BJ (cell line): ENCODE results near the gene KAZALD1. TPM values are rescaled to one million over a fixed set of nuclear protein-coding genes. Genes with fewer than 3 reads are reported as not detected.
"Not testable (repeated sequence)": the region's sequence is repeated elsewhere in the genome, so short reads cannot be mapped to it uniquely, and the experiment has no call there.

Experiments
- CTCF ChIA-PET: fragments of 350-600 bp; formaldehyde crosslinking; extraction: SDS; loops from one replicate; lab custom pipeline; 2021; ENCODE audit warnings: antibody characterized with exemption, inconsistent platforms; lab: Yijun Ruan, JAX
- POLR2A ChIA-PET: fragments of 300-600 bp; sonication (Branson Sonifier 250); formaldehyde crosslinking; extraction: SDS; loops from one replicate; lab custom pipeline; 2021; ENCODE audit warnings: antibody characterized with exemption; lab: Charles Lee
- DNase-seq: peaks from one replicate; pipeline ENCODE4 v3.0.0-alpha.2; 2011; ENCODE audit warnings: low read depth
- H3K27me3 ChIP-seq: 2 replicates; pipeline ENCODE4 v1.6.0; 2011; ENCODE audit warnings: low read length; ENCODE audit not compliant: control insufficient read depth, insufficient read depth
- H3K36me3 ChIP-seq: 2 replicates; pipeline ENCODE4 v1.5.1; 2011; ENCODE audit warnings: low read length; ENCODE audit not compliant: control insufficient read depth, insufficient read depth
- H3K4me3 ChIP-seq: 2 replicates; pipeline ENCODE4 v1.5.1; 2011; ENCODE audit warnings: low read depth, mild to moderate bottlenecking, control low read depth, low read length
- polyA plus RNA-seq: library from polyadenylated mRNA; depleted of rRNA; stranded (reverse); fragments of >200 nt; gene quantifications from 2 replicates; pipeline ENCODE4 v1.2.3, GENCODE V29; 2011
- TF ChIP-seq, protein P1 (sequence below): IDR thresholded peaks from 2 replicates; pipeline ENCODE4 v1.5.1; 2011; ENCODE audit warnings: low read depth, mild to moderate bottlenecking, control low read depth, inconsistent platforms, low read length, moderate library complexity; ENCODE audit not compliant: insufficient read depth

The KAZALD1 gene
- polyA plus RNA-seq, 1 experiment = 32.4 TPM

- DNase-seq = no peak
- Histone ChIP-seq H3K36me3 (peaks cover 32% of the 10 kb centered on the region), H3K4me3 (peak overlapping the region; percentile 76), H3K27me3 (0 out of 2 replicates have a peak, but pooled peaks cover 2% of the 10 kb centered on the region)
- ChIA-PET CTCF (interaction anchor here (0.8 to 27.0 kb wide), 4 partner anchors 9 to 36 kb away, joined by 3 to 676 read pairs (median 112); partner anchors contain the start of gene KAZALD1), POLR2A (no interaction called here)
- TF ChIP-seq, protein P1, sequence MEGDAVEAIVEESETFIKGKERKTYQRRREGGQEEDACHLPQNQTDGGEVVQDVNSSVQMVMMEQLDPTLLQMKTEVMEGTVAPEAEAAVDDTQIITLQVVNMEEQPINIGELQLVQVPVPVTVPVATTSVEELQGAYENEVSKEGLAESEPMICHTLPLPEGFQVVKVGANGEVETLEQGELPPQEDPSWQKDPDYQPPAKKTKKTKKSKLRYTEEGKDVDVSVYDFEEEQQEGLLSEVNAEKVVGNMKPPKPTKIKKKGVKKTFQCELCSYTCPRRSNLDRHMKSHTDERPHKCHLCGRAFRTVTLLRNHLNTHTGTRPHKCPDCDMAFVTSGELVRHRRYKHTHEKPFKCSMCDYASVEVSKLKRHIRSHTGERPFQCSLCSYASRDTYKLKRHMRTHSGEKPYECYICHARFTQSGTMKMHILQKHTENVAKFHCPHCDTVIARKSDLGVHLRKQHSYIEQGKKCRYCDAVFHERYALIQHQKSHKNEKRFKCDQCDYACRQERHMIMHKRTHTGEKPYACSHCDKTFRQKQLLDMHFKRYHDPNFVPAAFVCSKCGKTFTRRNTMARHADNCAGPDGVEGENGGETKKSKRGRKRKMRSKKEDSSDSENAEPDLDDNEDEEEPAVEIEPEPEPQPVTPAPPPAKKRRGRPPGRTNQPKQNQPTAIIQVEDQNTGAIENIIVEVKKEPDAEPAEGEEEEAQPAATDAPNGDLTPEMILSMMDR = no peak
Measured at GRCh38 chr10:101033276-101033675, 28.5 kb upstream of the KAZALD1 start.

GRCh38 chr10:101034404-101034803 is 27.4 kb upstream of the KAZALD1 start:
- not testable (repeated sequence) for DNase-seq, H3K27me3 ChIP-seq, H3K4me3 ChIP-seq
- peaks cover 40% of the 10 kb centered on the region for H3K36me3 ChIP-seq
- POLR2A ChIA-PET = interaction anchor here (0.6 kb wide), 1 partner anchor 8 kb away, joined by 4 read pairs; no protein-coding TSS in a partner anchor
- CTCF ChIA-PET = interaction anchor here (1.0 to 27.0 kb wide), 6 partner anchors 11 to 108 kb away, joined by 3 to 676 read pairs (median 4); partner anchors contain the start of gene KAZALD1

DNA sequence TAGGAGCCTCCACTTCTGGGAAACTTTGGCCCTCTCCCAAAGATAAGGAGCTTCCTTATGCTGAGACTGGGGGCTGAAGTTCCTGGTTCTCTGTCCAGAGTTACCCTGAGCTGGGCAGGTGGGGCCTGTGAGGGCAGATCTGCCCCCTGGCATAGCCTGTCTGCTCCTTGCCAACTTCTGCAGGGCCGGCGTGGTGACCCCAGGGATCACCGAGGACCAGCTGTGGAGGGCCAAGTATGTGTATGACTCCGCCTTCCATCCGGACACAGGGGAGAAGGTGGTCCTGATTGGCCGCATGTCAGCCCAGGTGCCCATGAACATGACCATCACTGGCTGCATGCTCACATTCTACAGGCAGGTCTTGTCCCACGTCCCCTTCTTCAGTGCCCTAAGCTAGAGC is 26.5 kb upstream of the KAZALD1 start:
- no peak for DNase-seq
- TF ChIP-seq, protein P1 = no peak
- peaks cover 46% of the 10 kb centered on the region for H3K36me3 ChIP-seq
- H3K27me3 ChIP-seq = no peaks in the 10 kb centered on the region
- no peak overlapping the region for H3K4me3 ChIP-seq
- POLR2A ChIA-PET = interaction anchor here (0.5 kb wide), 1 partner anchor 596 kb away, joined by 5 read pairs; no protein-coding TSS in a partner anchor
- CTCF ChIA-PET = interaction anchor here (1.0 to 27.0 kb wide), 5 partner anchors 10 to 107 kb away, joined by 3 to 676 read pairs (median 4); partner anchors contain the start of gene KAZALD1

GRCh38 chr10:101035916-101036702 is 25.7 kb upstream of the KAZALD1 start:
- DNase-seq = no peak
- Histone ChIP-seq H3K36me3 (peaks cover 46% of the 10 kb centered on the region), H3K27me3 (no peaks in the 10 kb centered on the region), H3K4me3 (no peak overlapping the region)
- TF ChIP-seq, protein P1 = no peak
- ChIA-PET CTCF (interaction anchor here (0.6 to 27.0 kb wide), 4 partner anchors 9 to 26 kb away, joined by 4 to 676 read pairs (median 99); partner anchors contain the start of gene KAZALD1), POLR2A (no interaction called here)

GRCh38 chr10:101036726-101037125 is 25.1 kb upstream of the KAZALD1 start:
- ChIA-PET CTCF (interaction anchor here (0.6 to 27.0 kb wide), 3 partner anchors 9 to 26 kb away, joined by 4 to 676 read pairs (median 194); partner anchors contain the start of gene KAZALD1), POLR2A (no interaction called here)
- no peak for DNase-seq
- Histone ChIP-seq H3K4me3 (no peak overlapping the region), H3K27me3 (no peaks in the 10 kb centered on the region), H3K36me3 (peaks cover 46% of the 10 kb centered on the region)
- TF ChIP-seq, protein P1 = no peak
